ENCODE measurements around the gene TPSAB1. TPM values are rescaled to one million over a fixed set of nuclear protein-coding genes. Genes with fewer than 3 reads are reported as not detected.
"Not testable (repeated sequence)": the region's sequence is repeated elsewhere in the genome, so short reads cannot be mapped to it uniquely, and the experiment has no call there.

TPSAB1 gene
- total RNA-seq, 4 donors from 2014 or later: 23.8 to 130 (median 59.4) TPM

DNA sequence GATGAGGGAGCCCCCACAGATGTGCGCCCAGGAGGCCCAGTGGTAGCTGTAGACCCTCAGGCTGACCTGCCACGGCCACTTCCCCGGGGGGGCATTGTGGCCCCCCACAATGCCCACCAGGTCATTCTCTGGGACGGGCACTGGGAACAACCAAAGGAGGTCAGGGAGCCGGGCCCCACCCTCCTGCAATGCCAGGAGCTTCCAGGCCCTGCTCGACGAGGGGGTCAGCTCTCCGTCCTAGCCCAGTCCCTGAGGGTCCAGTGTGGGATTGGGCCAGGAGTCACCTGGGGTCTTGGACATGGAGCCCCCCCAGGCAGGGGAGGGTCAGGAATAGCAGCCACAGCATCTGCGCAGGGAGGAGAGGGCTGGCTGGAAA, 22.3 kb downstream of the TPSAB1 start:
- H3K4me3 ChIP-seq: no peak overlapping the region
- peaks cover 0 to 6% (median 0%) of the 10 kb centered on the region in 4 donors for H3K4me1 ChIP-seq
- H3K27ac ChIP-seq: no peak overlapping the region
- H3K9me3 ChIP-seq: no peaks in the 10 kb centered on the region
- peaks cover 0 to 18% of the 10 kb centered on the region in 2 donors for H3K27me3 ChIP-seq
- no peaks in the 10 kb centered on the region for H3K36me3 ChIP-seq
- no peak for DNase-seq
- no peak for TF ChIP-seq POLR2A (IDR thresholded peaks at IDR 0.05)
- TF ChIP-seq, protein P1, sequence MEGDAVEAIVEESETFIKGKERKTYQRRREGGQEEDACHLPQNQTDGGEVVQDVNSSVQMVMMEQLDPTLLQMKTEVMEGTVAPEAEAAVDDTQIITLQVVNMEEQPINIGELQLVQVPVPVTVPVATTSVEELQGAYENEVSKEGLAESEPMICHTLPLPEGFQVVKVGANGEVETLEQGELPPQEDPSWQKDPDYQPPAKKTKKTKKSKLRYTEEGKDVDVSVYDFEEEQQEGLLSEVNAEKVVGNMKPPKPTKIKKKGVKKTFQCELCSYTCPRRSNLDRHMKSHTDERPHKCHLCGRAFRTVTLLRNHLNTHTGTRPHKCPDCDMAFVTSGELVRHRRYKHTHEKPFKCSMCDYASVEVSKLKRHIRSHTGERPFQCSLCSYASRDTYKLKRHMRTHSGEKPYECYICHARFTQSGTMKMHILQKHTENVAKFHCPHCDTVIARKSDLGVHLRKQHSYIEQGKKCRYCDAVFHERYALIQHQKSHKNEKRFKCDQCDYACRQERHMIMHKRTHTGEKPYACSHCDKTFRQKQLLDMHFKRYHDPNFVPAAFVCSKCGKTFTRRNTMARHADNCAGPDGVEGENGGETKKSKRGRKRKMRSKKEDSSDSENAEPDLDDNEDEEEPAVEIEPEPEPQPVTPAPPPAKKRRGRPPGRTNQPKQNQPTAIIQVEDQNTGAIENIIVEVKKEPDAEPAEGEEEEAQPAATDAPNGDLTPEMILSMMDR (IDR thresholded peaks at IDR 0.05): no peak

DNA sequence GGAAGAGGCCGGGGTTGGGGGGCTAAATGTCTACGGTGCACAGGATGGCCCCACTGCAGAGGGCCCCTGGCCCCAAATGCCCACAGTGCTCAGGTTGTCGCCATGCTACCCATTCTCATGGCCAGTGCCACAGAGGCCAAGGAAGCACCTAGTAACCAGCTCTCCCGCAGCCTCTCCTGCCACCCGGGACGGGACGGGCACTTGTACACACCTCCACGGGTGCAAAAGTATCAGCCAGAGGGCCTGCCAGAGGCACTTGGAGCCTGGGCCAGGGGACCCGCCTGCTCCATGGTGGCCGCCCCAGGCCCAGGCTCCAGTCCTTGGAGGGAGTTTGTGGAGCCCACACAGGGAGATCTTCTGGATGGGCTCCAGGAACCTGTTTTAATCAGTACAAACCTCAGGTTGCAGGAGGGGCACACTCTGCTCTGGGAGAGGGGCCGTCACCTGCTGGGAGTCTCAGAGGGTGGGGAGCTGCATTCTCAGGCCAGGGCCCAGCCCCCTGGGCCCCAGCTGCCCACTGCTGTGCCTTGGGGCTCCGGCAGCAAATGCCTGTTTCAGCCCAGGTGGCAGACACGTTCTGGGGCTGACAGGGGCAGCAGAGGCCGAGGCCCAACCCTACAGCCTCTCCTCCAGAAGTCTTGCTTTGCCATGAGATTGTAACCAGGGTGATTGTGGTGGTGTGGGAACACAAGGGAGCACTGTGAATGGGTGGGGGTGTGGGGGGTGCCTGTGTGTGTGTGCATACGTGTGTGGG, 23.3 kb downstream of the TPSAB1 start:
- TF ChIP-seq POLR2A (IDR thresholded peaks at IDR 0.05): no peak
- TF ChIP-seq, protein P1 (IDR thresholded peaks at IDR 0.05): no peak
- Histone ChIP-seq H3K27me3 (peaks cover 0 to 18% of the 10 kb centered on the region in 2 donors), H3K36me3 (no peaks in the 10 kb centered on the region), H3K9me3 (no peaks in the 10 kb centered on the region), H3K4me3 (no peak overlapping the region), H3K4me1 (peaks cover 0 to 6% (median 0%) of the 10 kb centered on the region in 4 donors), H3K27ac (no peak overlapping the region)
- DNase-seq: no peak

DNA sequence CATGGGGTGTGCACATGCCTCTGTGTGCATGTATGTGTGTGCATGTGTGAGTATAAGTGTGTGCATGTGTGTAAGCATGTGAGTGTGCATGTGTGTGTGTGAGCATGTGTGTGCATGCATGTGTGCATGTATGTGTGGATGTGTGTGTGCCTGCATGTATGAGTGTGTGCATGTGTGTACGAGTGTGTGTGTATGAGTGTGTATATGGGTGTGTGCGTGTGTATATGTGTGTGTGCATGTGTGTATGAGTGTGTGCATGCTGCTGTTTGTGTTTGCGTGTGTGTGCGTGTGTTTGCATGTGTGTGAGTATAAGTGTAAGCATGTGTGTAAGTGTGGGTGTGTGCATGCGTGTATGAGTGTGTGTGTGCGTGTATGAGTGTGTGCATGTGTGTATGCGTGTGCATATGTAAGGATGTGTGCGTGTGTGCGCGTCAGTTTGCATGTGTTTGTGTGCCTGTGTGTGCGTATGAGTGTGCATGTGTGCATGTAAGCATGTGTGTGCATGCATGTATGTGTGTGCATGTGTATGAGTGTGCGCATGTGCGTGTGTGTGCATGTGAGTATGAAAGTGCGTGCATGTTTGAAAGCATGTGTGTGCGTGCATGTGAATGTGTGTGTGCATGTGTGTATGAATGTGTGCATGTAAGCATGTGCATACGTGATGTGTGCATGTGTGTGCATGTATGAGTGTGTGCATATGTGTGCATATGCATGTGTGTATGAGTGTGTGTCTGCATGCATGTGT, 24.0 kb downstream of the TPSAB1 start:
- TF ChIP-seq, protein P1 (IDR thresholded peaks at IDR 0.05): no peak
- no peak for TF ChIP-seq POLR2A (IDR thresholded peaks at IDR 0.05)

DNA sequence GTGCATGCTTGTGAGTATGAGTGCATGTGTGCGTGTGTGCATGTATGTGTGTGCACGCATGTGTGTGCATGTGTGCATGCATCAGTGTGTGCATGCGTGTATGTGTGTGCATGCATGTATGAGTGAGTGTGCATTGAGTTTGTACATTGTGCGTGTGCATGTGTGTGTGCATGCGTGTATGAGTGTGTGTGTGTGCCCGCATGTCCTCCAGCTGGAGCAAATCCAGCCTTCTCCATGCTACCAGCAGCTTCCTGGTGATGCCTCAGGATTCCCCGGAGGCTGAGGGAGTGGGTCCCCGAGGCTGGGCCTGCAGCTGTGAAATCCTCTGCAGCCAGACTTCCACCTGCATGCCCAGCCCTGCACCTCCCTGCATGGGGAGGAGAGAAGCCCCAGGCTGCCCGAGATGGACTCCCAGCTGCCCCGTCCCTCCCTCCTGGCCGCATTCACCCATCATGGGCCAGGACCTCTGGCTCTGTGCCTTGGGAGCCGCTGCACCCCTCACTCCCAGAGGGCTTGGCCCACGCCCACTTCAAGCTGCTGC, 24.7 kb downstream of the TPSAB1 start:
- TF ChIP-seq POLR2A (IDR thresholded peaks at IDR 0.05): no peak
- TF ChIP-seq, protein P1 (IDR thresholded peaks at IDR 0.05): no peak
- H3K4me1 ChIP-seq: no peaks in the 10 kb centered on the region
- peaks cover 0 to 6% of the 10 kb centered on the region in 2 donors for H3K27me3 ChIP-seq
- no peaks in the 10 kb centered on the region for H3K9me3 ChIP-seq
- H3K4me3 ChIP-seq: no peak overlapping the region
- no peaks in the 10 kb centered on the region for H3K36me3 ChIP-seq
- no peak overlapping the region for H3K27ac ChIP-seq
- no peak for DNase-seq

More for the DNA sequence above, 24.0 kb downstream of the TPSAB1 start:
- Histone ChIP-seq H3K9me3 (no peaks in the 10 kb centered on the region), H3K4me3 (no peak overlapping the region), H3K27ac (no peak overlapping the region), H3K27me3 (peaks cover 0 to 11% of the 10 kb centered on the region in 2 donors), H3K36me3 (no peaks in the 10 kb centered on the region), H3K4me1 (no peaks in the 10 kb centered on the region)
- no peak for DNase-seq

DNA sequence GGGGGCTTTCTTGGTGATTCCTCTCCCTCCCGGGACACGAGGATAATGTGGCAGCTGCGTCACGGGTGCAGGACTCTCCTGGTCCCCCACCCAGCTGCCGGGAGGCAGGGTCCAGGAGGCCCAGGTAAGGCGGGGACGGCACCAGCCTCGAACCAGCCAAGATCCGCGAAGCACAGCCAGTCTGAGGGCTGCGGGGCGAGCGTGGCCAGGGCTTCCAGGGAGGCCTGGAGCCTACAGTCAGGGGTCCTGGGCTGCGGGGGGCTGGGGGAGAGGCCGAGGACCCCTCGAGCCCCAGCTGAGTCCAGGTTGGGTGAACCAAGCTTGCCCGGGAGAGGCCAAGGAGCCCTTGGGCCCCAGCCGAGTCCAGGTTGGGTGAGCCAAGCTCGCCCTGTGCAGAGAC, 25.3 kb downstream of the TPSAB1 start:
- Histone ChIP-seq H3K27ac (no peak overlapping the region), H3K36me3 (no peaks in the 10 kb centered on the region), H3K9me3 (no peaks in the 10 kb centered on the region), H3K27me3 (peaks cover 0 to 6% of the 10 kb centered on the region in 2 donors), H3K4me3 (no peak overlapping the region), H3K4me1 (no peaks in the 10 kb centered on the region)
- TF ChIP-seq, protein P1 (IDR thresholded peaks at IDR 0.05): no peak
- TF ChIP-seq POLR2A (IDR thresholded peaks at IDR 0.05): no peak
- DNase-seq: no peak

DNA sequence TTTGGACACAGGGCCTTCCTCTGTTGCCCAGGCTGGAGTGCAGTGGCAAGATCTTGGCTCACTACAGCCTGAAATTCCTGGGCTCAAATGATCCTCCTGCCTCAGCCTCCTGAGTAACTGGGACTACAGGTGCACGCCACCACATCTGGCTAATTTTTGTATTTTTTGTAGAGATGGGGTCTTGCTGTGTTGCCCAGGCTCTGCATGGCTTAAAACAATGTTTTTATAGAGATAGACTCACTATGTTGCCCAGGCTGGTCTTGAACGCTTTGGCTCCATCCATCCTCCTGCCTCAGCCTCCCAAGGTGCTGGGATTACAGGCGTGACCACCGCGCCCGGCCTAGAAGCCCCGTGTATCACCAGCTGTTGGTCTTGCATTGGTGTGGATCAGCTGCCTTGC, 28.9 kb downstream of the TPSAB1 start:
- not testable (repeated sequence) for H3K27ac ChIP-seq

More for the DNA sequence above, 28.9 kb downstream of the TPSAB1 start:
- H3K36me3 ChIP-seq, H3K9me3 ChIP-seq, DNase-seq, H3K4me3 ChIP-seq, H3K27me3 ChIP-seq: not testable (repeated sequence)
- H3K4me1 ChIP-seq: peaks cover 0 to 12% (median 4%) of the 10 kb centered on the region in 4 donors

All from Peyer's patch (tissue), 4 donors.